H9 (cell line): ENCODE measurements around the gene OOSP3. TPM values are rescaled to one million over a fixed set of nuclear protein-coding genes. Genes with fewer than 3 reads are reported as not detected.

Experiments used
- DNase-seq: peaks from one replicate; pipeline ENCODE4 v3.0.0-alpha.2; 2017
- H2AFZ ChIP-seq: one replicate; pipeline ENCODE4 v1.6.1; 2013; ENCODE audit warnings: mild to moderate bottlenecking, low read length, control low read depth, moderate library complexity
- H2AK5ac ChIP-seq: 2 replicates; pipeline ENCODE4 v1.6.1; 2013; ENCODE audit warnings: low read length, control low read depth, mixed read lengths; ENCODE audit not compliant: insufficient read length
- H2BK120ac ChIP-seq: one replicate; pipeline ENCODE4 v1.6.1; 2013; ENCODE audit warnings: low read depth, mild to moderate bottlenecking, low read length, control low read depth, inconsistent platforms; ENCODE audit not compliant: poor library complexity, severe bottlenecking
- H2BK12ac ChIP-seq: 2 replicates; pipeline ENCODE4 v1.6.1; 2013; ENCODE audit warnings: low read length, control low read depth, mixed read lengths, low read depth; ENCODE audit not compliant: insufficient read length
- H2BK15ac ChIP-seq: 2 replicates; pipeline ENCODE4 v1.6.1; 2013; ENCODE audit warnings: low read depth, low read length, control low read depth
- H2BK20ac ChIP-seq: one replicate; pipeline ENCODE4 v1.6.1; 2013; ENCODE audit warnings: low read depth, mild to moderate bottlenecking, low read length, control low read depth, inconsistent platforms; ENCODE audit not compliant: poor library complexity, severe bottlenecking
- H2BK5ac ChIP-seq: 2 replicates; pipeline ENCODE4 v1.6.1; 2013; ENCODE audit warnings: low read length, control low read depth, mixed read lengths; ENCODE audit not compliant: insufficient read length
- H3K14ac ChIP-seq: 2 replicates; pipeline ENCODE4 v1.6.1; 2013; ENCODE audit warnings: low read length, control low read depth; ENCODE audit not compliant: insufficient read depth
- H3K18ac ChIP-seq: 2 replicates; pipeline ENCODE4 v1.6.1; 2013; ENCODE audit warnings: low read depth, mild to moderate bottlenecking, mixed read lengths, low read length, control low read depth; ENCODE audit not compliant: insufficient read length
- H3K23ac ChIP-seq: 2 replicates; pipeline ENCODE4 v1.6.1; 2013; ENCODE audit warnings: low read length, control low read depth, mixed read lengths, low read depth; ENCODE audit not compliant: insufficient read length
- H3K23me2 ChIP-seq: 2 replicates; pipeline ENCODE4 v1.6.1; 2013; ENCODE audit warnings: low read depth, mild to moderate bottlenecking, mixed read lengths, low read length, control low read depth; ENCODE audit not compliant: insufficient read length, poor library complexity, severe bottlenecking
- H3K27ac ChIP-seq: 2 replicates; pipeline ENCODE4 v1.5.1; 2013; ENCODE audit warnings: low read length, control low read depth, mixed read lengths, low read depth; ENCODE audit not compliant: insufficient read length
- H3K27me3 ChIP-seq: 2 replicates; pipeline ENCODE4 v1.6.1; 2013; ENCODE audit warnings: low read length, control low read depth, inconsistent platforms; ENCODE audit not compliant: insufficient read depth
- H3K4ac ChIP-seq: 2 replicates; pipeline ENCODE4 v1.6.1; 2013; ENCODE audit warnings: low read depth, mild to moderate bottlenecking, control low read depth, inconsistent platforms, low read length, moderate library complexity
- H3K4me1 ChIP-seq: 2 replicates; pipeline ENCODE4 v1.6.1; 2013; ENCODE audit warnings: low read length, control low read depth, inconsistent platforms; ENCODE audit not compliant: insufficient read depth
- H3K4me2 ChIP-seq: 2 replicates; pipeline ENCODE4 v1.6.1; 2013; ENCODE audit warnings: low read length, control low read depth, mixed read lengths; ENCODE audit not compliant: insufficient read length, insufficient read depth
- H3K56ac ChIP-seq: 2 replicates; pipeline ENCODE4 v1.6.1; 2013; ENCODE audit warnings: low read depth, mild to moderate bottlenecking, mixed read lengths, low read length, control low read depth; ENCODE audit not compliant: insufficient read length
- H3K79me1 ChIP-seq: 2 replicates; pipeline ENCODE4 v1.6.1; 2013; ENCODE audit warnings: low read depth, mild to moderate bottlenecking, moderate library complexity, low read length, control low read depth, inconsistent platforms; ENCODE audit not compliant: insufficient read depth, poor library complexity, severe bottlenecking
- H3K79me2 ChIP-seq: 2 replicates; pipeline ENCODE4 v1.6.1; 2013; ENCODE audit warnings: low read length, control low read depth, inconsistent platforms; ENCODE audit not compliant: insufficient read depth
- H3K9ac ChIP-seq: 2 replicates; pipeline ENCODE4 v1.6.1; 2013; ENCODE audit warnings: low read length, control low read depth, mixed read lengths; ENCODE audit not compliant: insufficient read length; ENCODE audit errors: extremely low read depth
- H3K9me3 ChIP-seq: one replicate; pipeline ENCODE4 v1.6.1; 2013; ENCODE audit warnings: low read depth, low read length, inconsistent platforms; ENCODE audit not compliant: control insufficient read depth
- H3T11ph ChIP-seq: one replicate; pipeline ENCODE4 v1.6.1; 2013; ENCODE audit warnings: mild to moderate bottlenecking, low read length, control low read depth, inconsistent platforms
- H4K20me1 ChIP-seq: one replicate; pipeline ENCODE4 v1.6.1; 2013; ENCODE audit not compliant: control insufficient read depth, insufficient read length, insufficient read depth
- H4K5ac ChIP-seq: 2 replicates; pipeline ENCODE4 v1.6.1; 2013; ENCODE audit warnings: low read depth, mild to moderate bottlenecking, mixed read lengths, low read length, control low read depth; ENCODE audit not compliant: insufficient read length
- H4K8ac ChIP-seq: replicated peaks from 2 replicates; pipeline ENCODE4 v1.6.1; 2013; ENCODE audit warnings: low read length, control low read depth, mixed read lengths, low read depth; ENCODE audit not compliant: insufficient read length
- H4K91ac ChIP-seq: 2 replicates; pipeline ENCODE4 v1.6.1; 2013; ENCODE audit warnings: low read depth, mild to moderate bottlenecking, moderate library complexity, mixed read lengths, low read length, control low read depth; ENCODE audit not compliant: insufficient read length
- H3K27ac Mint-ChIP-seq, 3 experiments: 2 replicates in 2 of 3; 3 replicates in 1 of 3; pipeline ENCODE4 v1.8.0; 2020 to 2021; ENCODE audit warnings: mixed read lengths in 3 of 3, mild to moderate bottlenecking in 1 of 3, moderate library complexity in 1 of 3
- H3K27me3 Mint-ChIP-seq: 2 replicates; pipeline ENCODE4 v1.8.0; 2021; ENCODE audit warnings: low read depth, mild to moderate bottlenecking, moderate library complexity, mixed read lengths
- H3K36me3 Mint-ChIP-seq, 3 experiments: 2 replicates in 2 of 3; 3 replicates in 1 of 3; pipeline ENCODE4 v1.8.0; 2020 to 2021; ENCODE audit warnings: low read depth in 3 of 3, mixed read lengths in 3 of 3; ENCODE audit not compliant: insufficient read depth in 1 of 3
- H3K4me1 Mint-ChIP-seq, 2 experiments: 2 replicates each; pipeline ENCODE4 v1.8.0; 2020; ENCODE audit warnings: mixed read lengths in 2 of 2
- H3K4me3 Mint-ChIP-seq, 2 experiments: 2 replicates in 1 of 2; 3 replicates in 1 of 2; pipeline ENCODE4 v1.8.0; 2020 to 2021; ENCODE audit warnings: mild to moderate bottlenecking in 2 of 2, mixed read lengths in 2 of 2, moderate library complexity in 1 of 2
- H3K9me3 Mint-ChIP-seq, 2 experiments: 2 replicates in 1 of 2; 3 replicates in 1 of 2; pipeline ENCODE4 v1.8.0; 2020; ENCODE audit warnings: mild to moderate bottlenecking in 2 of 2, mixed read lengths in 2 of 2, moderate library complexity in 1 of 2
- total RNA-seq: library from RNA; stranded (reverse); gene quantifications from 2 replicates; pipeline ENCODE4 v1.2.1, GENCODE V29; 2021
- TF ChIP-seq, protein P1 (sequence below): fragments of 200-600 bp; sonication (generic); conservative IDR thresholded peaks from 3 replicates; pipeline ENCODE4 v1.8.0; 2021; ENCODE audit warnings: antibody characterized with exemption, mild to moderate bottlenecking

The OOSP3 gene
- total RNA-seq, 1 experiment from 2014 or later = not detected

DNA sequence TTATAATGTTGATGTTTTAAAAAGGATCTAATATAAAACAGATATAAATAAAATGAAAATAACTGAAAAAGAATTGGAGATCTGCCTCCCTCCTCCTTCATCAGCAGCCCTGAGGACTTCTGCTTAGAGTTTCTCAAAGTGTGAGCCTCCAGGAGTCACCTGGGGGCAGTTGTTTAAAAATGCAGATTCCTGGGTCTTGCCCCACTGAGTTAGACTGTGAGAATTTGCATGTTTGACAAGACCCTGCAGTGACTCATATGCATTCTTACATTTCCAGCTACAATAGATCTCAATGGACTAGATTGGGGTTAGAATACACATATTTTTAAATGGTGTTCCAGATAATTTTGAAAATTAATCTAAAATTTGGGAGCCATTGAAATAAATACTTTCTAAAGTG, 798 bp upstream of the OOSP3 start:
- Histone ChIP-seq H3K18ac (no peak overlapping the region), H3K27me3 (no peaks in the 10 kb centered on the region), H3K9ac (no peak overlapping the region), H3K9me3 (no peaks in the 10 kb centered on the region), H4K20me1 (no peaks in the 10 kb centered on the region), H2BK15ac (no peak overlapping the region), H3K79me2 (no peaks in the 10 kb centered on the region), H3T11ph (no peak overlapping the region), H4K8ac (no peak overlapping the region), H3K4ac (no peak overlapping the region), H3K79me1 (no peaks in the 10 kb centered on the region), H4K5ac (no peak overlapping the region), H3K56ac (no peak overlapping the region), H2BK12ac (no peak overlapping the region), H3K23ac (no peak overlapping the region), H2AFZ (no peak overlapping the region), H3K27ac (no peak overlapping the region), H3K4me1 (peaks cover 2% of the 10 kb centered on the region; the same call in 1 of the 2 replicates), H3K23me2 (no peaks in the 10 kb centered on the region), H4K91ac (no peak overlapping the region), H2AK5ac (no peak overlapping the region), H3K14ac (no peak overlapping the region), H2BK20ac (no peak overlapping the region), H2BK5ac (no peak overlapping the region), H3K4me2 (no peak overlapping the region), H2BK120ac (no peak overlapping the region)
- Mint-ChIP-seq H3K27me3 (no peaks in the 10 kb centered on the region), H3K9me3 (no peaks in the 10 kb centered on the region), H3K36me3 (no peaks in the 10 kb centered on the region), H3K4me3 (no peak overlapping the region), H3K27ac (no peak overlapping the region), H3K4me1 (peaks cover 16 to 18% of the 10 kb centered on the region in 2 experiments)
- no peak for DNase-seq
- TF ChIP-seq, protein P1, sequence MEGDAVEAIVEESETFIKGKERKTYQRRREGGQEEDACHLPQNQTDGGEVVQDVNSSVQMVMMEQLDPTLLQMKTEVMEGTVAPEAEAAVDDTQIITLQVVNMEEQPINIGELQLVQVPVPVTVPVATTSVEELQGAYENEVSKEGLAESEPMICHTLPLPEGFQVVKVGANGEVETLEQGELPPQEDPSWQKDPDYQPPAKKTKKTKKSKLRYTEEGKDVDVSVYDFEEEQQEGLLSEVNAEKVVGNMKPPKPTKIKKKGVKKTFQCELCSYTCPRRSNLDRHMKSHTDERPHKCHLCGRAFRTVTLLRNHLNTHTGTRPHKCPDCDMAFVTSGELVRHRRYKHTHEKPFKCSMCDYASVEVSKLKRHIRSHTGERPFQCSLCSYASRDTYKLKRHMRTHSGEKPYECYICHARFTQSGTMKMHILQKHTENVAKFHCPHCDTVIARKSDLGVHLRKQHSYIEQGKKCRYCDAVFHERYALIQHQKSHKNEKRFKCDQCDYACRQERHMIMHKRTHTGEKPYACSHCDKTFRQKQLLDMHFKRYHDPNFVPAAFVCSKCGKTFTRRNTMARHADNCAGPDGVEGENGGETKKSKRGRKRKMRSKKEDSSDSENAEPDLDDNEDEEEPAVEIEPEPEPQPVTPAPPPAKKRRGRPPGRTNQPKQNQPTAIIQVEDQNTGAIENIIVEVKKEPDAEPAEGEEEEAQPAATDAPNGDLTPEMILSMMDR = no peak
